HG03460 (cell line): Measurements from ENCODE around the gene PSMA6.
"Not testable (repeated sequence)": the region's sequence is repeated elsewhere in the genome, so short reads cannot be mapped to it uniquely, and the experiment has no call there.

Experiments
- ATAC-seq: cut with Tn5 transposase; IDR thresholded peaks from one replicate; pipeline ENCODE4 v1.9.1; 2021; ENCODE audit not compliant: unreplicated experiment

The PSMA6 gene

DNA sequence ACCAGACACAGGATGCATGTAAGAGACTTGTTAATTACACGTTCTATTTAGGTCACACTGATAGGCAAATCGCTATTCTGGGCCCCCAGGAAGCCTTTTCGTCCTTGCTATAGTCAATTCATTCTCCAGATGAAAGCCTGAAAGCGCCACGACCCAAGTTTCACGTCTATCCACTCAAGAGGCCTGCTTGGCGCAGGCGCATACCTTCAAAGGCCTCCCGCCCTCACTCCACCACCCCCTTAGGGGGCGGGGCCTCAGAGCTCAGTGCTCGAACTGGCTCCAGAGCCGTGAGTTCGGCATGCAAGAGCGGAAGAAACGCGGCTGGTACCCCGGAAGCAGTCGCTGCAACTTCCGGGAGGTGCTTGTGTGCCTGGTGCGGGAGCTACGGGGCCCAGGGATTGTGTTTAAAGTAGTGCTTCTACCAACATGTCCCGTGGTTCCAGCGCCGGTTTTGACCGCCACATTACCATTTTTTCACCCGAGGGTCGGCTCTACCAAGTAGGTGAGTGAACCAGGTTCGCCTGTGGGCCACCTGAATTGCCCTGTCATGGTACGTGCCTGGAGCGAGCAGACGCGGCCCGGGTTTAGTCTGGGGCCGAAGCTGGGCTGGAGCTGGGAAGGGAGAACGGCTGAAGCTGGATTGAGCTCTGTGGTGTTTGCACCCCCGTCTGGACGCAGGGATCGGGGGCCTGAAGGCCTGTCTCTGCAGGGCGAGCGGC is at the start of gene PSMA6:
PSMA6 (plus strand) TSS at position 332 of the 719 bp plus-strand sequence; CDS start at position 427, 95 bp downstream.
- ATAC-seq: peak; percentile 89

- ATAC-seq: no peak
Measured at GRCh38 chr14:35242599-35243311, 49.4 kb upstream of the PSMA6 start.

DNA sequence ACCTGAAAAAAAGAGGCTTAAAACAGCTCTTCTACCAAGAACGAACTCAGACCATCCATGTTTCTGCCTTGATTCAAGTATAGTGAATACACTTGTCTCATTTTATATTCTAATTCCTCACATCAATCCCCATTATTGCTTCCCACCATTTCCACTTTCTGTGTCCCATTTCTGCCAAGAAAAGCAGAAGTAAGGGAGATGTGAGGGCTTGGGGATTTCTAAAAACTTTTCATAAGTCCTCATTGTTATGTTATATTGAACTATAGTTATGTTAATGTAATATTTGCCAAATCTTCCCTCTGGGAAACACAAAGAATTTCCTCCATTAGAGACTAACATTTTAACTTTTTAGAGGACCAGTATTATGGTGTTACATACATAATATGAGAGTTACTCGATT is 48.2 kb upstream of the PSMA6 start:
- ATAC-seq: no peak

DNA sequence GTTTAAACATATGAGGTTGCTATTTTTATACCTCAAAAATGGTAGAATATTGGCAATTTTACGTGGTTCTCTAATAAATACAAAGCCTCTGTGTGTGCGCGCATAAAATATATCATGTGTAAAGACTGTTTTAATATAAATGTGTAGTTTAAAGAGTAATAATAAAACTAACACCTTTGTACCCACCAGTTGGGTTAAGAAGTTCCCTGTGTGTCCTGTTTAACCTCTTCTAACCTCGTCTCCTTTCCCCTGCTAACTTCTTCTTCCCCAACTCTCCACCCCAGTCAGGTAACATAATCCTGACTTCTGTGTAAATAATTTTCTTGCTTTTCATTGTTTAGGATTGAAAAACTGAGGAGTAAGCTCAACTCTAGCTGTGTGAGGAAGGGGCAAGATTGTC is 47.6 kb upstream of the PSMA6 start:
- ATAC-seq: no peak

DNA sequence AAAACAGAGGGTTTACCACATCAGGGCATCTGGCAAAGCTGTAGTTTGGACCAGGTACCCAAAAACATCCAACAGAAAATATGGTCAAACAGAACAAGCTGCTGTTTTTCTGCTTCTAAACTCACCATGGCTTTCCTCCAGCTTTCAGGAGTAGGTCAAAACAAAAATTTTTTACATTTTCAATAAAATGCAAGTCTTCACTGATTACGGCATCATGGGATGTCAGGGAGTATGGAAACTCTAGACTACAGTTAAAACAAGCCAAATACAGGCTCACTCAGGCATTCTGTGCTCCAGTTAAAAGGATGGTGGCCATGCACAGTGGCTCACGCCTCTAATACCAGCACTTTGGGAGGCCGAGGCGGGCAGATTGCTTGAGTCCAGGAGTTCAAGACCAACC is 47.1 kb upstream of the PSMA6 start:
- no peak for ATAC-seq

DNA sequence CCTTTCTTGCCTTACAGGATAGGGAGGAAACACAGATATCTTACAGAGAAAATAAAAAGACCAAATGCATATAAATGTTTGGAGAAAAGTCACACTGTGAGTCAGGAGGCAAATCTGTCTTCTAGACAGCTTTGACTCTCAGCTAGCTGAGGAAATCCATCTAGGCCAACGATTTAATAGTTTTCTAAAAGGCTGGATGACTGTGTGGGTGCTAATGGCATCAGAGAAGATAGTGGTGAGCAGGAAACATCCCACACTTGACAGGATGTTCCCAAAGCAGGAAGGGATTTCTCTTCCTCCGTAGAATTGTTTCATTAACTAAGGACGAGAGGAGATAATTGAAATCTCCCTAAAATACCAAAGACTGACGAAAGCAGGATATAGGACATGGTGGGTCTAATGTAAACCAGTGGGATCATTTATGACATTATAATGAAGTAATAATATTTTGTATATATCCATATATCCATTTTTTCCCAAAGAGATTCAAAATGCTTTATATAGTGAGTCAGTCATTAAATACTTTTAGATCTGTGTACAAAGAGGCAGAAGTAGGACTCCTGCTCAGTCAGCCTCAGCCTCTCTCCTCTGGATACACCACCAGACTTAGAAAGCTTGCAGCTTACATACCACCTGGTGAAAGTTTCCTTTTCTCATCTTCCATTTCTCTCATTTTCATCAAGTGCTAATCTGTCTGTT is 44.3 kb upstream of the PSMA6 start:
- ATAC-seq: no peak

DNA sequence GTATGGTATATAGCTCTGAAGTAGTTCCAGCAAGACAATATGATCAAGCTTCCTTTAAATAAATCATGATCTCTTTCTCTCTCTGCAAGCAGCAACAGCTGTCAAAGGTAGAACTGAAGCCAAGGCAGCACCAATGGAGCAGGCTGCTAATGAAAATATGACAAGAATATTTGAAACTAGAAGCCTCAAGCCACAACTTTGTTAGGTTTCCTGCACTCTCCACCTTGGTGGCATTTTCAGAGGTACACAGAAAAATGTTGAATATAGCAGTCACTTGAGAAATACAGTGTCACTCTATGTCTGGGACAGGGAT is 43.8 kb upstream of the PSMA6 start:
- ATAC-seq: no peak

DNA sequence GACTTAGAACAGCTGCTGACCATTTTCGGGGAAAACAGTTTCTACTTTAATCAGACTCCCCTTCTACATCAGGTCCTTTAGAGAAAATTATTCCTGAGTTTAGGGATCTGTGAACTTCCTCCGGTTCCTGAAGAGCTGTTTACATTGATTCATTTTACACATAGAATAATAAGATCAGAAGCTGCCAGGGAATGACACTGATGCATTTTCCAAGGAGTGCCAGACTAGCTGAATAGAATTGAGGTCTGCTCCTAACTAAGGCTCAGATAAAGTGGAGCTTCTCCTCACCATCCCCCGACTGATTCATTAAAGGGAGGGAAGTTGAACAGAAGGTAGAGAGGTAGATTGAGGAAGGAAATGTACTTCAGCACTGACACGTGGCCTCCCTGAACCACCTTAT is 41.9 kb upstream of the PSMA6 start:
- ATAC-seq: no peak

GRCh38 chr14:35252451-35252868 is 39.7 kb upstream of the PSMA6 start:
- no peak for ATAC-seq

DNA sequence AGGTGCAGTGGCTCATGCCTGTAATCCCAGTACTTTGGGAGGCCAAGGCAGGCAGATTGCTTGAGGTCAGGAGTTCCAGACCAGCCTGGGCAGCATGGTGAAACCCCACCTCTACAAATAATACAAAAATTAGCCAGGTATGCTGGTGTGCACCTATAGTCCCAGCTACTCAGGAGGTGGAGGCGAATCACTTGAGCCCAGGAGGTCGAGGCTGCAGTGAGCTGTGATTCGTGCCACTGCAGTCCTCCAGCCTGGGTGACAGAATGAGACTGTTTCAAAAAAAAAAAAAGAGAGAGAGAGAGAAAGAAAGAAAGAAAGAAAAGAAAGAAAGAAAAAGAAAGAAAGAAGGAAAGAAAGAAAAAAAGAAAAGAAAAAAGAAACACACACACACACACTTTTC is 39.1 kb upstream of the PSMA6 start:
- ATAC-seq: not testable (repeated sequence)

- ATAC-seq: not testable (repeated sequence)
Measured at GRCh38 chr14:35254034-35254622, 38.1 kb upstream of the PSMA6 start.

- no peak for ATAC-seq
Measured at GRCh38 chr14:35254736-35255135, 37.4 kb upstream of the PSMA6 start.

GRCh38 chr14:35255711-35256110 is 36.5 kb upstream of the PSMA6 start:
- no peak for ATAC-seq

DNA sequence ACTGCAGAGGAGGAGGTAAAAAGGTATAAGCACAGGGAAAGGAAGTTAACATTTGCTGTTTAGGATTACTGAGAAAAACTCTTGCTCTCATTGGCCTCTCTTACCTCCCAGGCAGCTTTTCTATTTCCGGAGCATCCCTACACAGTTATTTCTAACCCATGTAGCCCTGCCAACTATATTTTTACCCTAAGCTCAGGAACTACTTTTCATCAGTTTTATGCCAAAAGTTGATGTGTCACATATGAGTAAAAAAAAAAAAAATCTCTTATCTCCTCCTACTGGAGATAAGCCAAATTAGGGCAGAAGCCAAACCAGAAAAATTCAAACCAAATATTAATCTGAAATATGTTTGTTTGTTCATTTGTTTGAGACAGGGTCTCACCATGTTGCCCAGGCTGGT is 34.4 kb upstream of the PSMA6 start:
- no peak for ATAC-seq

DNA sequence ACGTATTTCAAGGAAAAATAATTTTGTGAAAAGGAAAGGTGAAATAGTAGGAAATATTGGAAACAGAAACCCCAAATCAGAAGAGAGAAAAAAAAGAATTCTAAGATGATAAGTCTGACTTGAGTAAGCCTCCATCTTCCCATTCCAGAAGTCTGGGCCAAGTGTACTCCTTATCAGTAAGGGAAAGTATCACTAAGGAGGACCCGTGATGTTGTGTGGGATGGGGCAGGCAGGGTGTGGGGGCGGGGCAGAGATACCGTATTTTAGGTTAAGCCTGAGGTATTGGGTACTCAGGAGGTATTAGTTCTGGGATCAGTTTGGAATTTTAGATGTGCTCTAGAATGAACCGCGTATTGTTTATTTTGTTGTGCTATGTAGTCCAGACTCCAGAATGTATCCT is 33.8 kb upstream of the PSMA6 start:
- ATAC-seq: no peak

DNA sequence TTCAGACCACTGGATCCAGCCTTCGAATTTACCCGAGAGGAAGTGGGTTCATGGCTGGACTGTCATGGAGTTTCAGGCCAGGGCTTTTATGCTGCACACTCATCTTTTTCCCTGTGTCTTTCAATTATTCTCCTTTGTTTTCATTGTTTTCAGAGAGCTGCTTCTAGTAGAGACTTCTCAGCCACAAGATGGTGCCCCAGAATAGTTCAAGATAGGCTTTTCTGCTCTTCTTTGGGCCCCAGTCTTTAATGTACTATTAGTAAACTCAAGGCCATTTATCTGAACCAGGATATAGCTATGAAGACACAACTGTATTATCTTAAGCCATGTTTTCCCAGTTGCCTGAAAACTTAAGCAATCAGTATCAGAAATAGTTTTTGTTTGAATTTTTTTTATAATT is 30.4 kb upstream of the PSMA6 start:
- no peak for ATAC-seq

- ATAC-seq: no peak
Measured at GRCh38 chr14:35262436-35262835, 29.7 kb upstream of the PSMA6 start.

DNA sequence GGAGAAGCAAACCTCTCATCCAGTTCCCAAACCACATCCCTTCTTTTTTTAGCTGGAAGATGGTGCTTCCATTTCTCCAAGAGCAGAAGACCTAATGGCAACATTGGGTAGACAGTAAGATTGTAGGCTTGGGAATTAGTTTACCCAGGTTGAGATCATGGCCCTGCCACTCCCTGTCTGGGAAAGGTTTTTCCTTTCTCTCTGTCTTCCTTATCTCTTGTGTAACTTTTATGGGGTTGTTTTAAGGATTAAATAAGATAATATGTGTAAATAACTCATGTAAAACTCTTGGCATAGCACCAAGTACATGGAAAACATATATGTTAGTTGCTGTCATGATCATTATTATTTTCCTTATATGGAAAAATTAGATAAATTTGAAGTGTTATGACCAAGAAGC is 23.2 kb upstream of the PSMA6 start:
- no peak for ATAC-seq

DNA sequence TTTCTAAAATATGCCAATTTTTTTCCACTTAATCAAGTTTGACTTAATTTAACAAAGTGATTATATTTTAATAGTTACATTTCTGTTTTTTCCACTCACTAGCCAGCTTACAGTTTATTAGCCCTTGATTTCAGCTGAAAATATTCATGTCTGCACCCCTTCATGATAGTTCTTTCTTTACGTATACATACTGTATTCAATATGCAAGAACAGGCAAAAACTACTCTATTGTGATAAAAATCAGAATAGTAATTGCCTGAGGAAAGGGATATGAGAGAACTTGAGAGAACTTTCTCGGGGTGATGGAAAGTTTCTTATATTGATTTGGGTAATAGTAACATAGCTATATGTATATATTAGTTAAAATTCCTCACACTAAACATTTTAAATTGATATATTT is 17.4 kb upstream of the PSMA6 start:
- ATAC-seq: no peak

- no peak for ATAC-seq
Measured at GRCh38 chr14:35277179-35277578, 15.0 kb upstream of the PSMA6 start.

DNA sequence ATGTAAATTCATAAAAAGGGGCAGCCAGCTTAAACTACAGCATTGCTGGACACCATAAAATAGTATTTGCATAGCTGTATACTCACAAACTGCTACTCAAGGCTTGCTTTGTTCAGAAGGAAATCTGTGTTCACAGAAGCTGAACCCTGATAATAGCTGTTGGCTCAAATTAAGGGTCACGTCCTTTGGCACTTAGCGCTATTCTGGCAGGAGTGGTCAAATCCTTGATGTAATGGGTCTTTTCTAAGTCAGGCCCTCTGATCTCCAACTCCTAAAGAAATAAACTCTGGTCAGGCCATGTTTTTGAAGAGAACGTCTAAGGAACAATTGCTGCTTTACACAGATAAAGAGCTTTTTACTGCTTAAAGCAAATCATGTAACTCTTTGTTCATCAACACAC is 12.8 kb upstream of the PSMA6 start:
- no peak for ATAC-seq

- no peak for ATAC-seq
Measured at GRCh38 chr14:35281341-35281740, 10.8 kb upstream of the PSMA6 start.
